GM12801 (cell line): ENCODE results near the gene CCDC70.

Experiments used
- CTCF ChIP-seq: IDR thresholded peaks from one replicate; pipeline ENCODE4 v1.5.1; 2011; ENCODE audit warnings: control low read depth; ENCODE audit not compliant: insufficient read length; ENCODE audit errors: extremely low read depth

The CCDC70 gene

DNA sequence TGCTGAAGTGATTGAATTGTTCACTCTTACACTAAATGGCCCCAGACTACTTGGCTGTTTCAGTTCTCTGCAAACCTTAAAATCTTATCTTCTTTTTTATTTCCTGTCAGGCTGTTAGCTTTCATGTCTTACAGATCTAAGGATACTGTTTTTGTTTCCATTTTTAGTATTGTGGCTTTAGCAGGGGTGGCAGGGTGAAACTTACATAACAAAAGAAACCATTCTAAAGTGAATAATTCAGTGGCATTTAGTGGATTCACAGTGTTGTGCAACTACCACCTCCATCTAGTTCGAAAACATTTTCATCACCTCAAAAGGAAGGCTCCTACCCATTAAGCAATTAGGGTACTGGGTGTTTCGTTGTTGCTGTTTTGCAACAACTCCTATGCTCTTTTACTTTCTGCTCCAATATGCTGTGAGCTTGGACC, 36.6 kb upstream of the CCDC70 start:
- TF ChIP-seq CTCF, result no peak

- TF ChIP-seq CTCF, result no peak
These were observed 36.0 kb upstream of the CCDC70 start for GRCh38 chr13:51825681-51826254.

DNA sequence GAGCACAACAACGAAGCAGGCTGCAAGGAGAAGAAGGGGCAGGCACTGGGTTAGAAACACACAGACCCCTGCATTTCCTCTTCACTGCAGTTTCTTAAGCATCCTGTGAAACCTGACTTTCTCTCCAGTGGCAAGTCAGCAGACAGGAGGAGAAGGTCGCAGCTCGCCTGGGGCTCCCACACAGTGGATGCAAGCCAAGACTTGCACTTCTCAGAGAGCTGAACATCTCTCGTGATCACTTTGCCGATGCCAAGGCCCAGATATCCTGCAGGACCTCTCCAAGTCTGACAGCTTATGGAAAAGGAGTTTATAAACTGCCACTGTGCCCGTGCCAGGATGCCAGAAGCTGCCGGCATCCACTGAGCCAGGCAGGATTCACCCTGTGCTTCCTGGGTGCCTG, 35.2 kb upstream of the CCDC70 start:
- no peak for TF ChIP-seq CTCF

DNA sequence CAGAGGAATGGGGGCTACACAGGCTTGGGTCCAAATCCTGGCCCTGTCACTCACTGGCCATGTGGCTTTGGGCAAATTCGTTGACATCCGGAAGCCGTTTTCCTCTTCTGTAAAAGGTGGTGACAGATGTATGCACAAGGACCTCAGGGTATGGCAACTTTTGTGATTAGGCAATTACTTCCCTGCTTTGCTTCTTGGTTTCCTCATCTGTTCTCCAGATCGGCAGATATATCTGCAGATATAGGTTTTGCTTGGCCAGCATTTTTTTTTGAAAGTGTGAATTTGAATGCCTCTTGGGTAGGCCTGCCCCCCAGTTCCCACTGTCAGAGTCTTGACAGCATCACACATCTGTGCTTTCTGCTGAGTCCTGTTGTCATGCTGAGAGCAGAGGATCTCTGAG, 34.5 kb upstream of the CCDC70 start:
- no peak for TF ChIP-seq CTCF

GRCh38 chr13:51828730-51829567, 32.8 kb upstream of the CCDC70 start:
- TF ChIP-seq CTCF, result no peak

DNA sequence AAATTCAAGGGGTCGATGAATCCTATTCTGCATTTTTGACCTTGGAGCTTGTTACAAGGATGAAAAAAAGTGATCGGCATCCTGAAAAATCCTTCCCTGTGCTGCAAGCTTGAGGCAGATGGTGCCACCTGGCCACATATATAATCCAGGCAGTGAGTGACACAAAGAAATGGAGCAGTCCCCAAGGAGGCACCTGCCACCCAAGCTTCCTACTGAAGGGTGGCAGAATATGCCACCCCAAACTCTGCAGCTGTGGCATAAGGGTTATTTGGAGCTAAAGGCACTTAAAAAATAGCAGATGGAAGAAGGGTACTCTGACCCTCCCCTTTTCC, 32.2 kb upstream of the CCDC70 start:
- TF ChIP-seq CTCF, result no peak

- TF ChIP-seq CTCF, result no peak
These were observed 30.2 kb upstream of the CCDC70 start for GRCh38 chr13:51831519-51831918.
